Naive thymus-derived CD8-positive, alpha-beta T cell (primary cell): ENCODE data around the gene SEMA6D. TPM values are rescaled to one million over a fixed set of nuclear protein-coding genes. Genes with fewer than 3 reads are reported as not detected.

Experiments
- ATAC-seq, 2 donors: fragments of 150-1000 bp; cut with Tn5 transposase in 1 of 2; sonication (Bioruptor Pico), chemical (Tn5 transposase) in 1 of 2; 1 replicate in 1 of 2; 2 replicates in 1 of 2; pipeline ENCODE4 v1.10.0; 2021; ENCODE audit warnings: mild to moderate bottlenecking in 2 of 2, moderate library complexity in 2 of 2
- POLR2A ChIA-PET: fragments of 350-600 bp; sonication (Branson Sonifier 250); formaldehyde crosslinking; loops from one replicate; lab custom pipeline; 2021; ENCODE audit warnings: antibody characterized with exemption; lab: Charles Lee
- DNase-seq, 10 donors: peaks; one replicate each; pipeline versions ENCODE4 v3.0.0 to v3.0.0-alpha.2; 2020 to 2022
- H3K27ac Mint-ChIP-seq, 10 donors: one replicate each; pipeline ENCODE4 v1.8.0; 2020 to 2022; ENCODE audit warnings: mild to moderate bottlenecking in 10 of 10, mixed read lengths in 10 of 10, moderate library complexity in 4 of 10, inconsistent platforms in 1 of 10
- H3K27me3 Mint-ChIP-seq, 5 donors: one replicate each; pipeline ENCODE4 v1.8.0; 2021 to 2022; ENCODE audit warnings: mixed read lengths in 5 of 5
- H3K36me3 Mint-ChIP-seq, 3 donors: one replicate each; pipeline ENCODE4 v1.8.0; 2020 to 2022; ENCODE audit warnings: mixed read lengths in 3 of 3, mild to moderate bottlenecking in 2 of 3, inconsistent platforms in 1 of 3
- H3K4me1 Mint-ChIP-seq, 4 donors: one replicate each; pipeline ENCODE4 v1.8.0; 2021 to 2022; ENCODE audit warnings: mixed read lengths in 4 of 4
- H3K4me3 Mint-ChIP-seq, 10 donors: one replicate each; pipeline ENCODE4 v1.8.0; 2020 to 2022; ENCODE audit warnings: mild to moderate bottlenecking in 10 of 10, mixed read lengths in 10 of 10, moderate library complexity in 6 of 10, inconsistent platforms in 1 of 10
- H3K9me3 Mint-ChIP-seq, 9 donors: one replicate each; pipeline ENCODE4 v1.8.0; 2020 to 2022; ENCODE audit warnings: mixed read lengths in 9 of 9, mild to moderate bottlenecking in 3 of 9, inconsistent platforms in 1 of 9, moderate library complexity in 1 of 9
- polyA plus RNA-seq, 3 donors: library from polyadenylated mRNA; unstranded; fragments of 300-500 nt; fragmentation: Illumina TruSeq; gene quantifications; one replicate each; pipeline ENCODE4 v1.2.3, GENCODE V29; 2021
- total RNA-seq, 8 experiments: library from RNA in 2 of 8; stranded (reverse) in 2 of 8; gene quantifications; one replicate each; pipeline ENCODE4 v1.2.3 and lab custom pipeline; 2021 to 2026

Gene SEMA6D
- total RNA-seq: not detected
- polyA plus RNA-seq: not detected
- total RNA-seq (lab: John Stamatoyannopoulos, UW): 0 reads per million in 6 experiments

- ATAC-seq (no peak), DNase-seq (no peak)
- Mint-ChIP-seq H3K4me3 (peak within 1 kb of the TSS in 3 of 10 donors; percentile 16 to 41 (median 30)), H3K27me3 (peaks cover 26 to 60% (median 49%) of the 10 kb centered on the region in 5 donors), H3K36me3 (peaks cover 0 to 3% (median 0%) of the 10 kb centered on the region in 3 donors), H3K27ac (peak within 1 kb of the TSS in 1 of 10 donors; percentile 80), H3K4me1 (peaks cover 0 to 9% (median 5%) of the 10 kb centered on the region in 4 donors), H3K9me3 (peaks cover 0 to 4% (median 0%) of the 10 kb centered on the region in 9 donors)
- POLR2A ChIA-PET: no interaction called here
Observed at GRCh38 chr15:47717036-47717612, at the start of gene SEMA6D. SEMA6D (plus strand) TSS chr15:47717505; CDS start chr15:47759799, 42,294 bp downstream.

GRCh38 chr15:47669221-47669620, 48.1 kb upstream of the SEMA6D start:
- Mint-ChIP-seq H3K4me3 (no peak overlapping the region), H3K36me3 (no peaks in the 10 kb centered on the region), H3K9me3 (peaks cover 0 to 17% (median 0%) of the 10 kb centered on the region in 9 donors), H3K27me3 (peaks cover 4 to 14% (median 10%) of the 10 kb centered on the region in 5 donors), H3K4me1 (no peaks in the 10 kb centered on the region), H3K27ac (no peak overlapping the region)
- POLR2A ChIA-PET: no interaction called here
- ATAC-seq (no peak), DNase-seq (no peak)

GRCh38 chr15:47670365-47670764, 46.9 kb upstream of the SEMA6D start:
- Mint-ChIP-seq H3K27me3 (peaks cover 4 to 14% (median 10%) of the 10 kb centered on the region in 5 donors), H3K36me3 (no peaks in the 10 kb centered on the region), H3K4me1 (no peaks in the 10 kb centered on the region), H3K4me3 (no peak overlapping the region), H3K27ac (no peak overlapping the region), H3K9me3 (peaks cover 0 to 17% (median 0%) of the 10 kb centered on the region in 9 donors)
- ATAC-seq (no peak), DNase-seq (no peak)
- POLR2A ChIA-PET: no interaction called here

GRCh38 chr15:47673232-47673761, 44.0 kb upstream of the SEMA6D start:
- Mint-ChIP-seq H3K27me3 (peaks cover 4 to 13% (median 10%) of the 10 kb centered on the region in 5 donors), H3K9me3 (peaks cover 0 to 17% (median 1%) of the 10 kb centered on the region in 9 donors), H3K36me3 (no peaks in the 10 kb centered on the region), H3K4me1 (no peaks in the 10 kb centered on the region), H3K4me3 (no peak overlapping the region), H3K27ac (no peak overlapping the region)
- POLR2A ChIA-PET: no interaction called here
- DNase-seq (no peak), ATAC-seq (no peak)

- POLR2A ChIA-PET: no interaction called here
- H3K27ac Mint-ChIP-seq: no peak overlapping the region
- no peaks in the 10 kb centered on the region for H3K36me3 Mint-ChIP-seq
- H3K27me3 Mint-ChIP-seq: peaks cover 4 to 16% (median 8%) of the 10 kb centered on the region in 5 donors
- H3K4me3 Mint-ChIP-seq: no peak overlapping the region
- H3K4me1 Mint-ChIP-seq: no peaks in the 10 kb centered on the region
- no peak for DNase-seq
- peaks cover 0 to 5% (median 1%) of the 10 kb centered on the region in 9 donors for H3K9me3 Mint-ChIP-seq
- ATAC-seq: no peak
Observed at GRCh38 chr15:47674586-47675232, 42.6 kb upstream of the SEMA6D start.

GRCh38 chr15:47675735-47676134, 41.6 kb upstream of the SEMA6D start:
- ATAC-seq: no peak
- Mint-ChIP-seq H3K4me1 (no peaks in the 10 kb centered on the region), H3K36me3 (no peaks in the 10 kb centered on the region), H3K27me3 (peaks cover 0 to 16% (median 8%) of the 10 kb centered on the region in 5 donors), H3K27ac (no peak overlapping the region), H3K4me3 (no peak overlapping the region), H3K9me3 (peaks cover 0 to 5% (median 0%) of the 10 kb centered on the region in 9 donors)
- POLR2A ChIA-PET: no interaction called here
- no peak for DNase-seq

GRCh38 chr15:47678040-47678439, 39.3 kb upstream of the SEMA6D start:
- Mint-ChIP-seq H3K27me3 (peaks cover 0 to 11% (median 0%) of the 10 kb centered on the region in 5 donors), H3K4me1 (no peaks in the 10 kb centered on the region), H3K9me3 (peaks cover 0 to 9% (median 2%) of the 10 kb centered on the region in 9 donors), H3K4me3 (no peak overlapping the region), H3K36me3 (no peaks in the 10 kb centered on the region), H3K27ac (no peak overlapping the region)
- ATAC-seq (no peak), DNase-seq (no peak)
- POLR2A ChIA-PET: no interaction called here

GRCh38 chr15:47682661-47683060, 34.6 kb upstream of the SEMA6D start:
- Mint-ChIP-seq H3K36me3 (no peaks in the 10 kb centered on the region), H3K9me3 (peaks cover 0 to 18% (median 1%) of the 10 kb centered on the region in 9 donors), H3K4me3 (no peak overlapping the region), H3K27me3 (peaks cover 0 to 12% (median 1%) of the 10 kb centered on the region in 5 donors), H3K4me1 (no peaks in the 10 kb centered on the region), H3K27ac (no peak overlapping the region)
- ATAC-seq (no peak), DNase-seq (no peak)
- POLR2A ChIA-PET: no interaction called here

- Mint-ChIP-seq H3K27ac (no peak overlapping the region), H3K27me3 (peaks cover 0 to 12% (median 2%) of the 10 kb centered on the region in 5 donors), H3K9me3 (peaks cover 0 to 18% (median 0%) of the 10 kb centered on the region in 9 donors), H3K4me1 (no peaks in the 10 kb centered on the region), H3K36me3 (no peaks in the 10 kb centered on the region), H3K4me3 (no peak overlapping the region)
- POLR2A ChIA-PET: no interaction called here
- DNase-seq (no peak), ATAC-seq (no peak)
Observed at GRCh38 chr15:47685141-47685870, 32.0 kb upstream of the SEMA6D start.

- Mint-ChIP-seq H3K4me3 (no peak overlapping the region), H3K27me3 (peaks cover 0 to 12% (median 2%) of the 10 kb centered on the region in 5 donors), H3K36me3 (no peaks in the 10 kb centered on the region), H3K27ac (no peak overlapping the region), H3K9me3 (peaks cover 0 to 10% (median 0%) of the 10 kb centered on the region in 9 donors), H3K4me1 (no peaks in the 10 kb centered on the region)
- ATAC-seq (no peak), DNase-seq (no peak)
- POLR2A ChIA-PET: no interaction called here
Observed at GRCh38 chr15:47688573-47689086, 28.7 kb upstream of the SEMA6D start.

- DNase-seq (no peak), ATAC-seq (no peak)
- H3K4me3 Mint-ChIP-seq: no peak overlapping the region
- H3K27me3 Mint-ChIP-seq: peaks cover 0 to 12% (median 2%) of the 10 kb centered on the region in 5 donors
- H3K9me3 Mint-ChIP-seq: peaks cover 0 to 9% (median 0%) of the 10 kb centered on the region in 9 donors
- POLR2A ChIA-PET: no interaction called here
- no peaks in the 10 kb centered on the region for H3K4me1 Mint-ChIP-seq
- H3K36me3 Mint-ChIP-seq: no peaks in the 10 kb centered on the region
- no peak overlapping the region for H3K27ac Mint-ChIP-seq
Observed at GRCh38 chr15:47689660-47690059, 27.6 kb upstream of the SEMA6D start.

- peaks cover 0 to 3% (median 0%) of the 10 kb centered on the region in 9 donors for H3K9me3 Mint-ChIP-seq
- H3K27me3 Mint-ChIP-seq: peaks cover 0 to 6% (median 2%) of the 10 kb centered on the region in 5 donors
- DNase-seq (no peak), ATAC-seq (no peak)
- POLR2A ChIA-PET: no interaction called here
- H3K4me1 Mint-ChIP-seq: no peaks in the 10 kb centered on the region
- no peak overlapping the region for H3K4me3 Mint-ChIP-seq
- no peaks in the 10 kb centered on the region for H3K36me3 Mint-ChIP-seq
- H3K27ac Mint-ChIP-seq: no peak overlapping the region
Observed at GRCh38 chr15:47691882-47692281, 25.4 kb upstream of the SEMA6D start.
